GM10266 (cell line): ENCODE measurements around the gene RAD54L.
A peak's percentile ranks its signal among the peaks of the same experiment; 100 is the strongest.

Experiments used
- DNase-seq: peaks from one replicate; pipeline ENCODE4 v3.0.0; 2012; ENCODE audit errors: extremely low spot score
- CTCF ChIP-seq: IDR thresholded peaks from 2 replicates; pipeline ENCODE4 v1.5.1; 2012; ENCODE audit warnings: mild to moderate bottlenecking, low read depth; ENCODE audit not compliant: control insufficient read depth, insufficient read depth; ENCODE audit errors: missing control alignments

The RAD54L gene

DNA sequence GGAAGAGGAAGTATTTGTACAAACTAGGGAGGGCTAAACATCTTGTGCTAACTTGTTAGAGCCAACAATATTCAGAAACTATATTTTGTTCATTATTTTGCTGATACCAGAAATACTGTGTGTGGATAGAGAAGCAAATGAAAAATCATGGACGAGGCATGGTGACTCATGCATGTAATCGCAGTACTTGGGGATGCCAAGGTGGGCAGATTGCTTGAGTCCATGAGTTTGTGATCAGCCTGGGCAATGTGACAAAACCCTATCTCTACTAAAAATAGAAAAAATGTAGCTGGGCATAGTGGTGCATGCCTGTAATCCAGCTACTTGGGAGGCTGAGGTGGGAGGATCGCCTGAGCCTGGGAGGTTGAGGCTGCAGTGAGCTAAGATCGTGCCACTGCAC lies 42.4 kb downstream of the RAD54L start:
- DNase-seq = no peak

GRCh38 chr1:46295306-46295705 lies 47.7 kb downstream of the RAD54L start:
- no peak for TF ChIP-seq CTCF
- no peak for DNase-seq

More for the DNA sequence above, 42.4 kb downstream of the RAD54L start:
- TF ChIP-seq CTCF = no peak

GRCh38 chr1:46298387-46298786 lies 50.8 kb downstream of the RAD54L start:
- TF ChIP-seq CTCF = no peak
- DNase-seq = no peak

- no peak for DNase-seq
- TF ChIP-seq CTCF = no peak
Observed at GRCh38 chr1:46300673-46301405, 53.3 kb downstream of the RAD54L start.

- TF ChIP-seq CTCF = no peak
Observed at GRCh38 chr1:46301406-46301807, 53.8 kb downstream of the RAD54L start.

DNA sequence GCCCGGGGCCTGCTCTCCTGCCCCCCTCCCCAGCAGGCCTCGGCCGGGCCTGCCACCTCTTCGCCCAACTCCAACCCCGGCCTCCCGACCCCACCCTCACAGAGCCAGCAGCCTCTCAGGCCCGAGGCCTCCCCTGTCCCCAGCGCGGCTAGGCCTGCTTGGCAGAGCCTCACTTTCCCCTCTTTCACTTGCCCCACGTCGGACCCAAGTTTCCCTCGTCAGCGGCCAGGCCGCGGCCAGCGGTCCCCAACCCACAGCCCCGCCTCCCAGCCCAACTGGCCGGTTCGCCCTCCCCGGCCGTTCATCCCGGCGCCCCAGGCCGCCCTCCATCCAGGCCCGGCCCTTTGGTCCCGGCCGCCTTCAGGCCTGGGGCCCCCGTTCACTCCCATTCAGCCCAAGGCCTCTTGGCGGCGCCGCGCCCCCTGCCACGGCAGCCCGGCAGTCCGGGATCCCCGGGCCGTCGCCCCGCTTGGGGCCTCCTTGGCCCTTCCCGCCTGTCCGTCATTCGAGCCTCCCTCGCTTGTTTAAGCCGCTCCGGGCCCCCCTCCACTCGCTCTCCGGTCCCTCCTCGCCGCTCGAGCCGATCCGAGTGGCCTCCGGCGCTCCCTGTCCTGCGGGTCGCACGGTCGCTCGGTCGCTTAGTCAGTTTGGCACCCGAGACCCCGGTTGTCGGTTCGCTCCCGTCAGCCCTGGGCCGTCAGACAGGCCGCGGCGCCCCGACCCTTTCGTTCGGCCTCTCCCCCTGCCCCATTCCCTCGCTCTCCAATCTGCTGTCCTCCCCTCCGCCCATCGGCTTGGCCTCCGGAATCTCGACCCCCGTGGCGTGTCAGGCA lies 54.5 kb downstream of the RAD54L start:
- peak; percentile 78 for TF ChIP-seq CTCF
- peak; percentile 83 for DNase-seq

More at GRCh38 chr1:46301406-46301807, 53.8 kb downstream of the RAD54L start:
- no peak for DNase-seq

GRCh38 chr1:46302641-46303037 lies 55.1 kb downstream of the RAD54L start:
- no peak for TF ChIP-seq CTCF
- no peak for DNase-seq
